Endothelial cell of umbilical vein (primary cell): ENCODE results near the gene LILRB3. TPM values are rescaled to one million over a fixed set of nuclear protein-coding genes. Genes with fewer than 3 reads are reported as not detected.
"Not testable (repeated sequence)": the region's sequence is repeated elsewhere in the genome, so short reads cannot be mapped to it uniquely, and the experiment has no call there.

Experiments
- BruUV-seq: library from RNA; stranded (reverse); fragments of 400-500 nt; replicated peaks from 2 replicates; lab custom pipeline; 2021; lab: Mats Ljungman, UMichigan
- CTCF ChIA-PET: fragments of 300-600, 350-600 bp; sonication (Branson Sonifier 250); formaldehyde crosslinking; loops from one replicate; lab custom pipeline; 2021; ENCODE audit warnings: antibody characterized with exemption, inconsistent platforms; lab: Charles Lee
- POLR2A ChIA-PET: fragments of 300-600, 350-600 bp; sonication (Branson Sonifier 250); formaldehyde crosslinking; loops from one replicate; lab custom pipeline; 2021; ENCODE audit warnings: antibody characterized with exemption, inconsistent platforms; lab: Charles Lee
- DNase-seq: peaks from one replicate; pipeline ENCODE4 v3.0.0-alpha.2; 2011; ENCODE audit warnings: low read depth, low spot score
- FAIRE-seq: peaks from 2 replicates; lab custom pipeline; 2011; peaks lifted over from hg19 to GRCh38; lab: Jason Lieb, UNC
- H2AFZ ChIP-seq: 2 replicates; pipeline ENCODE4 v1.6.0; 2012; ENCODE audit warnings: low read depth, low read length, control low read depth, inconsistent platforms
- H3K27ac ChIP-seq: 2 replicates; pipeline ENCODE4 v1.5.1; 2011; ENCODE audit warnings: low read depth, mild to moderate bottlenecking, control low read depth, low read length, moderate library complexity; ENCODE audit not compliant: insufficient read depth
- H3K27me3 ChIP-seq, 2 experiments: 2 replicates each; pipeline versions ENCODE4 v1.6.0 to v1.6.1; 2011; ENCODE audit warnings: low read length in 2 of 2, mixed read lengths in 1 of 2; ENCODE audit not compliant: control insufficient read depth in 2 of 2, insufficient read depth in 2 of 2
- H3K36me3 ChIP-seq, 2 experiments: 2 replicates in 1 of 2; 3 replicates in 1 of 2; pipeline ENCODE4 v1.5.1; 2011; ENCODE audit warnings: low read length in 2 of 2, mild to moderate bottlenecking in 1 of 2, moderate library complexity in 1 of 2; ENCODE audit not compliant: control insufficient read depth in 2 of 2, insufficient read depth in 2 of 2; ENCODE audit errors: extremely low read depth in 1 of 2
- H3K4me1 ChIP-seq: 3 replicates; pipeline ENCODE4 v1.5.1; 2011; ENCODE audit warnings: mild to moderate bottlenecking, low read length; ENCODE audit not compliant: control insufficient read depth, insufficient read depth; ENCODE audit errors: extremely low read depth
- H3K4me2 ChIP-seq: 2 replicates; pipeline ENCODE4 v1.6.1; 2011; ENCODE audit warnings: low read length, control low read depth, mixed read lengths; ENCODE audit not compliant: insufficient read depth
- H3K4me3 ChIP-seq, 3 experiments: fragments of 200-600 bp in 1 of 3; sonication (generic), shearing (Covaris generic) in 1 of 3; replicated peaks in 1 of 3; 2 replicates each; pipeline ENCODE4 v1.5.1; 2011 to 2016; ENCODE audit warnings: control low read depth in 3 of 3, low read length in 3 of 3, mild to moderate bottlenecking in 2 of 3, inconsistent platforms in 1 of 3, low read depth in 1 of 3, moderate library complexity in 1 of 3; ENCODE audit not compliant: insufficient read depth in 1 of 3
- H3K79me2 ChIP-seq: 2 replicates; pipeline ENCODE4 v1.6.0; 2012; ENCODE audit warnings: low read length, inconsistent platforms; ENCODE audit not compliant: control insufficient read depth, insufficient read depth
- H3K9ac ChIP-seq: replicated peaks from 2 replicates; pipeline ENCODE3; 2011; ENCODE audit warnings: low read length, control low read depth; ENCODE audit not compliant: insufficient read depth; ENCODE audit errors: extremely low read depth
- H3K9me1 ChIP-seq: replicated peaks from 3 replicates; pipeline ENCODE4 v1.6.0; 2011; ENCODE audit warnings: mild to moderate bottlenecking, low read length; ENCODE audit not compliant: control insufficient read depth, insufficient read depth; ENCODE audit errors: extremely low read depth
- H3K9me3 ChIP-seq: replicated peaks from 2 replicates; pipeline ENCODE4 v1.5.1; 2012; ENCODE audit warnings: low read length, inconsistent platforms; ENCODE audit not compliant: control insufficient read depth, insufficient read depth
- H4K20me1 ChIP-seq: replicated peaks from 2 replicates; pipeline ENCODE3; 2011; ENCODE audit warnings: mild to moderate bottlenecking, low read length; ENCODE audit not compliant: control insufficient read depth, insufficient read depth; ENCODE audit errors: extremely low read depth
- CTCF ChIP-seq, 2 donors: IDR thresholded peaks; 1 replicate in 1 of 2; 2 replicates in 1 of 2; pipeline ENCODE4 v1.5.1; 2011; ENCODE audit warnings: low read length in 2 of 2, mild to moderate bottlenecking in 2 of 2, moderate library complexity in 2 of 2, control low read depth in 1 of 2, inconsistent platforms in 1 of 2, low read depth in 1 of 2; ENCODE audit not compliant: insufficient read depth in 1 of 2; ENCODE audit errors: extremely low read depth in 1 of 2
- EZH2 ChIP-seq: IDR thresholded peaks from 2 replicates; pipeline ENCODE4 v1.6.1; 2012; ENCODE audit warnings: borderline replicate concordance, low read depth, mild to moderate bottlenecking, moderate library complexity, low read length, inconsistent platforms; ENCODE audit not compliant: severe bottlenecking
- FOS ChIP-seq: IDR thresholded peaks from 2 replicates; pipeline ENCODE4 v1.6.1; 2011; ENCODE audit warnings: mild to moderate bottlenecking, low read length, moderate library complexity, borderline replicate concordance; ENCODE audit not compliant: insufficient read depth
- GATA2 ChIP-seq: IDR thresholded peaks from 2 replicates; pipeline ENCODE4 v1.7.0; 2011; ENCODE audit warnings: low read depth, mild to moderate bottlenecking, moderate library complexity, mixed read lengths, low read length; ENCODE audit not compliant: insufficient read length, insufficient read depth
- JUN ChIP-seq: IDR thresholded peaks from 2 replicates; pipeline ENCODE4 v1.6.1; 2011; ENCODE audit warnings: borderline replicate concordance, low read depth; ENCODE audit not compliant: insufficient read length, insufficient read depth
- MAX ChIP-seq: IDR thresholded peaks from 2 replicates; pipeline ENCODE4 v1.6.1; 2011; ENCODE audit not compliant: insufficient read depth, insufficient read length
- MYC ChIP-seq: IDR thresholded peaks from one replicate; pipeline ENCODE4 v1.6.1; 2011; ENCODE audit warnings: mild to moderate bottlenecking, low read depth, low read length
- POLR2A ChIP-seq: IDR thresholded peaks from 2 replicates; pipeline ENCODE4 v1.6.1; 2012; ENCODE audit warnings: low read depth, mild to moderate bottlenecking, control low read depth, low read length
- POLR2AphosphoS5 ChIP-seq: IDR thresholded peaks from 2 replicates; pipeline ENCODE4 v1.6.1; 2012; ENCODE audit warnings: low read depth, mild to moderate bottlenecking, control low read depth, low read length, moderate library complexity; ENCODE audit not compliant: insufficient read depth
- dilution Hi-C: fragments of 300-500 bp; cut with MboI; formaldehyde crosslinking; loops from one replicate; pipeline ENCODE4 v1.15.0; 2019; ENCODE audit warnings: low sequenced_read_pairs; ENCODE audit not compliant: extremely low pct_ligation_motif_present
- intact Hi-C: fragments of 100-400 bp; cut with micrococcal nuclease; formaldehyde crosslinking; loops from one replicate; pipeline ENCODE4 v1.10.0; 2022
- polyA plus RNA-seq, 4 experiments: library from polyadenylated mRNA; depleted of rRNA in 3 of 4; stranded (reverse) in 3 of 4; unstranded in 1 of 4; fragments of >200 nt; gene quantifications; 2 replicates each; pipeline versions ENCODE4 v1.2.1 to v1.2.3, GENCODE V29; 2011 to 2012; ENCODE audit warnings: missing spikeins in 1 of 4
- total RNA-seq: library from RNA; stranded (reverse); gene quantifications from 2 replicates; pipeline ENCODE4 v1.2.3, GENCODE V29; 2021

The LILRB3 gene
- total and polyA plus RNA-seq, 2 donors (not counting 3 experiments of a cell fraction or from before 2014, with no cell fraction given), result not detected

DNA sequence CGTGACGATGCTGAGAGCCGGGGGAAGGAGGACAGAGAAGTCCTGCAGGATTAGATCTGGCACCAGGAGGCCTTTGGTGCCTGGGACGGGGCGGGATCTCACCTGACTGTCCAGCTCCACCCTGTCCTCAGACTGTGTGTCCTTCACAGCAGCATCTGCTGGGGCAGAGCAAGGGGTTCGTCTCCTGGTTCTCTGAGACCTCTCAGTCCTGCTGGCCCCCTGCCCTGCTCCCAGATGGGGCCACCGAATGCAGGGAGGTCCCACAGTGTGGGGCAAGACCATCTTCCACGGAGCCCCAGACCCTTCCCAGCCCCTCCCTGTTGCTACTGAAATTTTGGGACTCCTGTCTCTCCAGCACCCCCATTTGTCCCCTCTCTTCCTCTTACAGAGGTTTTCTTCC, 4.5 kb downstream of the LILRB3 start:
- TF ChIP-seq CTCF (IDR thresholded peaks at IDR 0.05; ENCODE audit: extremely low read depth in 1 of 2, insufficient read depth in 1 of 2, low read depth in 1 of 2, low read length in 2 of 2) (no peak), POLR2AphosphoS5 (no peak), POLR2A (no peak), JUN (no peak), FOS (no peak), GATA2 (no peak), MAX (no peak), MYC (no peak), EZH2 (no peak)
- POLR2A ChIA-PET, result no interaction called here
- H3K36me3 ChIP-seq, result no peaks in the 10 kb centered on the region
- FAIRE-seq, result no peak
- no TSS peak for BruUV-seq
- H3K9ac ChIP-seq, result no peak overlapping the region
- no peak overlapping the region for H3K27ac ChIP-seq
- no peak overlapping the region for H3K4me3 ChIP-seq
- H4K20me1 ChIP-seq, result no peaks in the 10 kb centered on the region
- no peak for DNase-seq
- dilution Hi-C loops, result no loop called here
- H3K27me3 ChIP-seq, result no peaks in the 10 kb centered on the region
- H3K79me2 ChIP-seq, result no peaks in the 10 kb centered on the region
- H3K9me1 ChIP-seq, result no peaks in the 10 kb centered on the region
- intact Hi-C loops, result no loop called here
- no peaks in the 10 kb centered on the region for H3K4me1 ChIP-seq
- H3K4me2 ChIP-seq, result no peak overlapping the region
- H3K9me3 ChIP-seq, result no peaks in the 10 kb centered on the region
- CTCF ChIA-PET, result no interaction called here
- H2AFZ ChIP-seq, result no peak overlapping the region

- H3K79me2 ChIP-seq, H3K36me3 ChIP-seq, H3K9me3 ChIP-seq, H3K4me2 ChIP-seq, DNase-seq, H3K27ac ChIP-seq, POLR2A ChIA-PET, H3K9ac ChIP-seq, intact Hi-C loops, FAIRE-seq, H3K4me1 ChIP-seq, H2AFZ ChIP-seq, CTCF ChIA-PET, dilution Hi-C loops, H3K27me3 ChIP-seq, H3K4me3 ChIP-seq, BruUV-seq, H3K9me1 ChIP-seq, H4K20me1 ChIP-seq: not testable (repeated sequence)
Measured at GRCh38 chr19:54217517-54218247, 5.1 kb downstream of the LILRB3 start.
